Measurements from ENCODE around the gene PLEKHA8. TPM values are rescaled to one million over a fixed set of nuclear protein-coding genes. Genes with fewer than 3 reads are reported as not detected.

The PLEKHA8 gene, protein sequence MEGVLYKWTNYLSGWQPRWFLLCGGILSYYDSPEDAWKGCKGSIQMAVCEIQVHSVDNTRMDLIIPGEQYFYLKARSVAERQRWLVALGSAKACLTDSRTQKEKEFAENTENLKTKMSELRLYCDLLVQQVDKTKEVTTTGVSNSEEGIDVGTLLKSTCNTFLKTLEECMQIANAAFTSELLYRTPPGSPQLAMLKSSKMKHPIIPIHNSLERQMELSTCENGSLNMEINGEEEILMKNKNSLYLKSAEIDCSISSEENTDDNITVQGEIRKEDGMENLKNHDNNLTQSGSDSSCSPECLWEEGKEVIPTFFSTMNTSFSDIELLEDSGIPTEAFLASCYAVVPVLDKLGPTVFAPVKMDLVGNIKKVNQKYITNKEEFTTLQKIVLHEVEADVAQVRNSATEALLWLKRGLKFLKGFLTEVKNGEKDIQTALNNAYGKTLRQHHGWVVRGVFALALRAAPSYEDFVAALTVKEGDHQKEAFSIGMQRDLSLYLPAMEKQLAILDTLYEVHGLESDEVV
- 10 to 100 TPM in 2 of 6 experiments, 1 to 10 TPM in 4; 9.1 to 10.1 (median 9.6) TPM for total RNA-seq (2021; fragmentation: NEBNext Ultra II Directional; extraction: Animal tissue kit (Norgen Biotek cat#: 25700))
- long read RNA-seq, partial matches to known transcripts, result 1 of 3 reads
- long read RNA-seq, other reads (novel, unspliced or antisense), result 2 of 3 reads

DNA sequence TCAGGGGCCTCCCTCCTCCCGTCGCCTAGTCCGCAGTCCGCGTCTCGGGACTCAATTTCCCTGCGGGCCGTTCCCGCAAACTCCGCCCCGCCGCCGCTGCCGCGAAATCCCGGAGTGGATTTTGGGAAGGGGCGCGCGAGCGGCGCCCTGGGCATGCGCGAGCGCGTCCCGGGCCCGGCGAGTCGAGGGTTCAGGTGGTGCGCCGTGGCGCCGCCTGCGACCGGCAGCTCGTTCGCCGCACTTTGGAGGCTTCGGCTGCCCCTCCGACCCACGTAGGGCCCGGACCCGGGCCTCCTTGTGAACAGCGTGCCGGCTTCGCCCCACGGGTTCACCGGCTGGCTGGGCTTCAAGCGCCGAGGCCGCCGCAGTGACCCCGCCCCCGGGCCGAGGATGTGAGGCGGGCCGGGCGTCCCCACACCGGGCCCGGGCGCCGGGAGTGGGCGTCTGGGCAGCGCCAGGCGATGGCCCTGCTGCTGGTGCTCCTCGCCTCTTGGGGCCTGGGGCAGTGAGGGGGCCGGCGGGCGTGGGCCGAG is at the start of gene PLEKHA8:
TSS of gene PLEKHA8 (plus strand) at position 197 of the 533 bp plus-strand sequence. CDS start 351 bp downstream, outside the sequence.
- DNase-seq, result peak; percentile 72
- Mint-ChIP-seq H3K9me3 (no peaks in the 10 kb centered on the region), H3K27ac (peak within 1 kb of the TSS; percentile 76), H3K4me1 (ENCODE audit: low read depth) (peaks cover 34% of the 10 kb centered on the region), H3K4me3 (no peak within 1 kb of the TSS; the same call in 1 of the 2 replicates), H3K36me3 (ENCODE audit: low read depth) (peaks cover 12% of the 10 kb centered on the region), H3K27me3 (ENCODE audit: insufficient read depth) (no peaks in the 10 kb centered on the region; the same call in 1 of the 2 replicates)
- TF ChIP-seq, protein P1, sequence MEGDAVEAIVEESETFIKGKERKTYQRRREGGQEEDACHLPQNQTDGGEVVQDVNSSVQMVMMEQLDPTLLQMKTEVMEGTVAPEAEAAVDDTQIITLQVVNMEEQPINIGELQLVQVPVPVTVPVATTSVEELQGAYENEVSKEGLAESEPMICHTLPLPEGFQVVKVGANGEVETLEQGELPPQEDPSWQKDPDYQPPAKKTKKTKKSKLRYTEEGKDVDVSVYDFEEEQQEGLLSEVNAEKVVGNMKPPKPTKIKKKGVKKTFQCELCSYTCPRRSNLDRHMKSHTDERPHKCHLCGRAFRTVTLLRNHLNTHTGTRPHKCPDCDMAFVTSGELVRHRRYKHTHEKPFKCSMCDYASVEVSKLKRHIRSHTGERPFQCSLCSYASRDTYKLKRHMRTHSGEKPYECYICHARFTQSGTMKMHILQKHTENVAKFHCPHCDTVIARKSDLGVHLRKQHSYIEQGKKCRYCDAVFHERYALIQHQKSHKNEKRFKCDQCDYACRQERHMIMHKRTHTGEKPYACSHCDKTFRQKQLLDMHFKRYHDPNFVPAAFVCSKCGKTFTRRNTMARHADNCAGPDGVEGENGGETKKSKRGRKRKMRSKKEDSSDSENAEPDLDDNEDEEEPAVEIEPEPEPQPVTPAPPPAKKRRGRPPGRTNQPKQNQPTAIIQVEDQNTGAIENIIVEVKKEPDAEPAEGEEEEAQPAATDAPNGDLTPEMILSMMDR (IDR thresholded peaks at IDR 0.05), result no peak

DNA sequence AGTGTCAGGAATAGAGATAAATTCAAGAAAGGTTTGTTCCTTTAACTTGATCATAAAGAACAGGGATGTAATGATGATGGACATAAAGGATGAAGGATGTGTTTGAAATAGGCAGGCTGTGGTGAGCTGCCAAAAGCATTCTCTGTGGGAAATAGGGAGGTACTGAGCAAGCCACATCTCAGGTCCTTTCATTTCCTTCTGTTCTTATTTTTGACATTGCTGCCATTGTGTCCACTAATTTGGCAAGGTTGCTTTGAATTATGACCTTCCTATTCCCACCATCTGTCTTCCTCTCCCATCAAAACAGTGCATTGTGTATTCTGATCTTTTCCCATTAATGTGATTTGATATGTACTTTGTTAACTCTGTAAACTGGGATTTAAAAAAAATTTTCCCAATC is 48.1 kb upstream of the PLEKHA8 start:
- H3K36me3 Mint-ChIP-seq (ENCODE audit: low read depth), result peaks cover 14% of the 10 kb centered on the region
- H3K4me3 Mint-ChIP-seq, result no peak overlapping the region
- H3K27ac Mint-ChIP-seq, result no peak overlapping the region
- no peaks in the 10 kb centered on the region for H3K9me3 Mint-ChIP-seq
- peaks cover 48% of the 10 kb centered on the region for H3K4me1 Mint-ChIP-seq (ENCODE audit: low read depth)
- H3K27me3 Mint-ChIP-seq (ENCODE audit: insufficient read depth), result no peaks in the 10 kb centered on the region; the same call in 1 of the 2 replicates
- TF ChIP-seq, protein P1 (IDR thresholded peaks at IDR 0.05), result no peak
- no peak for DNase-seq

DNA sequence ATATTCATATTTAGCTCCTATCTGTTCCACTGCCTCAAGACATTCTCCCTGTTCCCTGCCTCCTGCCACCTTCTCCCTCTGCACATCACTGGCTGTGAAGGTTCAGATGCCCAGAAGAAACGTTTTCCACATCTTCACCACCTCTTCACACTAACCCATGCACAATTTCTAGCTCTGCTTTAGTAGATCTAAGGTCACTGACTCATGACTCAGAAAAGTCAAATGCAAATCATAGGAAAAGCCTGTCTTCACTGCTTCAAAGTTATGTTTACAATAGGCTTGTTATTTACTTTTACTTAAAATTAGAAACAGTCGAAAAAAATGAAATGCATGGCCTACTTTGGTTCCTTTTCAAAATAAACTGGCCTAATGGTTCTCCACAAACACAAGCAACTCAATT is 41.1 kb upstream of the PLEKHA8 start:
- no peaks in the 10 kb centered on the region; the same call in 1 of the 2 replicates for H3K27me3 Mint-ChIP-seq (ENCODE audit: insufficient read depth)
- H3K27ac Mint-ChIP-seq, result peak overlapping the region; percentile 98
- DNase-seq, result peak; percentile 35
- TF ChIP-seq, protein P1 (IDR thresholded peaks at IDR 0.05), result no peak
- H3K9me3 Mint-ChIP-seq, result no peaks in the 10 kb centered on the region
- peaks cover 52% of the 10 kb centered on the region for H3K4me1 Mint-ChIP-seq (ENCODE audit: low read depth)
- peak overlapping the region; percentile 92 for H3K4me3 Mint-ChIP-seq
- H3K36me3 Mint-ChIP-seq (ENCODE audit: low read depth), result peaks cover 20% of the 10 kb centered on the region

DNA sequence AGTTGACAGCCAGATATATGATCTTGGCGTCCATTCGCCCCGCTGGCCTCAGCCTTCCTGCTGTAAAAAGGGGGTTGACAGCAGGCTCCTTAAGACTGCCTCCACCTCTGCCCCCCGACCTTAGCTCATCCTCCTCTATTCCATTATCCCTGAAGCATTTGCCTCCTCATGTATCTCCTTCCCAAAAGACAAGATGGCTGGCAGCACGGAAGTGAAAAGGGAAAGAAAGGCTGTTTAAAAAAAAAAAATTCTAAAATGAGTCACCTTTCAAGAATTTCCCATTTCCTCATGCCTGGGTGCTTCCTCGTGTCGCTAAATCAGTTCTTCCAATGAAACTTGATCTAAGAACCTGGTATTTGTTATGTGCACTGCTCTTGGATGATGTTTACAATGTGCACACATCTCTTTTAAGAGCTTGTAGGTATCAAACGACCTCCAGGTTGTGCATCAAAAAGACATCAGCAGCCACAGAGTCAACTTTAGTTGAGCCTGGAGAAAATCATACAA is 40.3 kb upstream of the PLEKHA8 start:
- no peaks in the 10 kb centered on the region; the same call in 1 of the 2 replicates for H3K27me3 Mint-ChIP-seq (ENCODE audit: insufficient read depth)
- peak; percentile 88 for DNase-seq
- peak overlapping the region; percentile 92 for H3K4me3 Mint-ChIP-seq
- peaks cover 23% of the 10 kb centered on the region for H3K36me3 Mint-ChIP-seq (ENCODE audit: low read depth)
- H3K27ac Mint-ChIP-seq, result peak overlapping the region; percentile 98
- H3K9me3 Mint-ChIP-seq, result peaks cover 4% of the 10 kb centered on the region; the same call in 1 of the 2 replicates
- peaks cover 51% of the 10 kb centered on the region for H3K4me1 Mint-ChIP-seq (ENCODE audit: low read depth)
- TF ChIP-seq, protein P1 (IDR thresholded peaks at IDR 0.05), result no peak

All from HFFc6 (cell line).